ENCODE data around the gene ITGB1. TPM values are rescaled to one million over a fixed set of nuclear protein-coding genes. Genes with fewer than 3 reads are reported as not detected.

Gene ITGB1
- total and polyA plus RNA-seq, 2 of the 8 experiments (the other 6 are each of a cell fraction or from before 2014, with no cell fraction given), result 82.7 to 321 TPM

DNA sequence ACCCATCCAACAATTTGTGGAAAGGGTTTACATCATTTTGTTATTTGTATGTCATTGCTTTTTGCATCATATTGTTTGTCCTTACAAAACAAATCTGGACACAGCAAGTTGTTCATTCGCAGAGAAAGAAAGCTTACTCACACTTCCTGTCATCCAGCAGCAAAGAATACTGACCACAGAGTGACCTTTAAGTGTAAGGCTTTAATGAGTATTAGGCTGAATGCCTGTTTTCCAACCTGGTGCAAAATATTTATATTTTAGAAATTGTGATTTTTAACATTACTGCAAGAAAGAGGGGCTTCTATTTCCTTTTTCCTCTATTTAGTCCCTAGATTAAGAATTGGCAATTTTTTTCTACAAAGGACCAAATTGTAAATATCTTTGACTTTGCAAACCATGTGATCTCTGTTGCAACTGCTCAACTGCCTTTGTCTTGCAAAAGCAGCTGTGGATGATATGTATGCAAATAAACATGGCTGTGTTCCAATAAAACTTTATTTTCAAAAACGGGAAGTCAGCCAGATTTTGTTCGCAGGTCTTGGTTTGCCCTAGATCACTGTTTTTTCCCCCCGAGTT is 27.8 kb upstream of the ITGB1 start:
- no peak overlapping the region for H2AK5ac ChIP-seq (ENCODE audit: low read depth, low read length)

More for the DNA sequence above, 27.8 kb upstream of the ITGB1 start:
- WGBS, 2 experiments (ENCODE audit: extremely low coverage in 1 of 2, insufficient coverage in 1 of 2, insufficient read length in 1 of 2, insufficient replicate concordance in 2 of 2, low coverage in 1 of 2, low lambda C conversion rate in 2 of 2, missing lambda C conversion rate in 1 of 2), result 85% methylated on average over 4 of the region's 4 CpGs; no CpG with 5 or more reads in 1 of the 2 experiments
- Histone ChIP-seq H3K36me3 (ENCODE audit: control insufficient read depth in 2 of 4, insufficient read depth in 4 of 4, low read length in 3 of 4) (no peaks in the 10 kb centered on the region), H3K9me3 (ENCODE audit: insufficient read depth in 2 of 2, low read depth in 1 of 2, low read length in 1 of 2) (no peaks in the 10 kb centered on the region), H3K23ac (ENCODE audit: insufficient read length) (no peak overlapping the region), H3K4ac (replicated peaks; ENCODE audit: insufficient read length, low read depth, low read length) (no peak overlapping the region), H2BK120ac (replicated peaks; ENCODE audit: low read depth, low read length) (no peak overlapping the region), H3K79me1 (ENCODE audit: low read depth, low read length) (no peaks in the 10 kb centered on the region), H3K4me3 (ENCODE audit: extremely low read depth in 1 of 4, insufficient read depth in 2 of 4, low read depth in 3 of 4, low read length in 4 of 4) (no peak overlapping the region), H3K4me2 (ENCODE audit: insufficient read depth in 1 of 2, low read depth in 2 of 2, low read length in 2 of 2) (no peak overlapping the region), H4K5ac (ENCODE audit: insufficient read length, low read depth, low read length) (no peak overlapping the region), H3K27ac (ENCODE audit: low read depth, low read length) (no peak overlapping the region), H3K56ac (replicated peaks; ENCODE audit: insufficient read length, low read depth, low read length) (no peak overlapping the region), H3K9ac (replicated peaks in 1 of 4; ENCODE audit: extremely low read depth in 1 of 4, low read depth in 3 of 4, low read length in 3 of 4) (no peak overlapping the region), H4K8ac (ENCODE audit: extremely low read depth, insufficient read depth, low read length) (no peak overlapping the region), H3K23me2 (ENCODE audit: low read depth, low read length) (no peaks in the 10 kb centered on the region), H2BK5ac (ENCODE audit: low read depth, low read length) (no peak overlapping the region), H2BK15ac (ENCODE audit: low read length) (no peak overlapping the region), H2BK20ac (ENCODE audit: low read length) (no peak overlapping the region), H4K91ac (replicated peaks; ENCODE audit: insufficient read length, low read length) (no peak overlapping the region), H3K79me2 (ENCODE audit: control insufficient read depth in 1 of 2, insufficient read depth in 2 of 2, low read length in 2 of 2) (no peaks in the 10 kb centered on the region), H3K14ac (ENCODE audit: insufficient read length) (no peak overlapping the region), H3K4me1 (replicated peaks in 1 of 4; ENCODE audit: control insufficient read depth in 3 of 4, insufficient read depth in 4 of 4, low read length in 3 of 4) (peaks cover 0 to 4% (median 2%) of the 10 kb centered on the region in 4 experiments; a peak in 3 of 7 replicates), H2AFZ (ENCODE audit: low read length) (peak overlapping the region; percentile 86; the same call in 1 of the 2 replicates), H2BK12ac (ENCODE audit: low read depth, low read length) (no peak overlapping the region), H3K18ac (ENCODE audit: extremely low read depth, low read length) (no peak overlapping the region), H4K20me1 (replicated peaks in 1 of 2; ENCODE audit: control insufficient read depth in 1 of 2, insufficient read depth in 2 of 2, low read length in 2 of 2) (no peaks in the 10 kb centered on the region), H3K27me3 (replicated peaks in 1 of 4; ENCODE audit: control insufficient read depth in 3 of 4, extremely low read depth in 1 of 4, insufficient read depth in 3 of 4, low read length in 3 of 4) (no peaks in the 10 kb centered on the region)
- POLR2A ChIA-PET (ENCODE audit: partially characterized antibody), result interaction anchor here (0.6 kb wide), 1 partner anchor 33 kb away, joined by 3 read pairs; no protein-coding TSS in a partner anchor
- DNase-seq (ENCODE audit: low read depth in 1 of 2, low spot score in 2 of 2), result no peak
- CTCF ChIA-PET (ENCODE audit: partially characterized antibody), result interaction anchor here (1.1 to 2.4 kb wide), 3 partner anchors 24 to 66 kb away, joined by 3 to 9 read pairs (median 4); no protein-coding TSS in a partner anchor
- no peak for TF ChIP-seq CTCF (IDR thresholded peaks at IDR 0.05; ENCODE audit: control extremely low read depth in 1 of 3, insufficient read depth in 1 of 3, low read depth in 1 of 3, low read length in 3 of 3)
- no peak for TF ChIP-seq EZH2 (IDR thresholded peaks at IDR 0.05; ENCODE audit: low read depth, low read length, severe bottlenecking)
- TF ChIP-seq TBP (IDR thresholded peaks at IDR 0.05; ENCODE audit: low read depth, low read length), result no peak
- no peak for FAIRE-seq

Measured in H1 (cell line).